ENCODE data around the gene RANBP3L.
A peak's percentile ranks its signal among the peaks of the same experiment; 100 is the strongest.

RANBP3L gene

GRCh38 chr5:36241631-36242533 lies 59.8 kb downstream of the RANBP3L start, which contains the start of gene NADK2:
TSS of gene NADK2 (minus strand) at chr5:36241925. CDS start at chr5:36241798, 127 bp downstream.
- Histone ChIP-seq H3K9ac (peak within 1 kb of the TSS; percentile 89 to 100 (median 97)), H3K9me3 (replicated peaks in 1 of 11) (no peaks in the 10 kb centered on the region; a peak in 2 of 22 replicates), H3K27me3 (no peaks in the 10 kb centered on the region), H3K4me2 (peak within 1 kb of the TSS; percentile 80 to 98 (median 90)), H3K4me3 (peak within 1 kb of the TSS; percentile 76 to 93 (median 89)), H3K36me3 (peaks cover 0 to 6% (median 0%) of the 10 kb centered on the region in 11 experiments; a peak in 3 of 22 replicates), H3K4me1 (peaks cover 43 to 49% (median 46%) of the 10 kb centered on the region in 10 experiments), H3K27ac (peak within 1 kb of the TSS; percentile 78 to 99 (median 98)), H4K20me1 (peaks cover 0 to 41% (median 21%) of the 10 kb centered on the region in 11 experiments; a peak in 8 of 22 replicates)
- TF ChIP-seq Cebpa-rat (IDR thresholded peaks at IDR 0.05): peak in 2 of 11 experiments; percentile 17 to 36; a peak in 3 of 22 replicates

GRCh38 chr5:36240779-36241630 lies 60.7 kb downstream of the RANBP3L start:
- H3K36me3 ChIP-seq: peaks cover 0 to 8% (median 0%) of the 10 kb centered on the region in 11 experiments; a peak in 5 of 22 replicates
- peak overlapping the region; percentile 78 to 99 (median 98) for H3K27ac ChIP-seq

GRCh38 chr5:36239370-36240293 lies 62.1 kb downstream of the RANBP3L start:
- Histone ChIP-seq H3K27ac (peak overlapping the region in 8 of 11 experiments; percentile 97 to 99 (median 98); a peak in 16 of 22 replicates), H3K27me3 (no peaks in the 10 kb centered on the region), H3K4me3 (peak overlapping the region; percentile 76 to 93 (median 89); a peak in 18 of 20 replicates), H4K20me1 (peaks cover 0 to 57% (median 25%) of the 10 kb centered on the region in 11 experiments; a peak in 9 of 22 replicates), H3K9ac (peak overlapping the region; percentile 89 to 100 (median 97); a peak in 21 of 22 replicates), H3K36me3 (peaks cover 0 to 19% (median 6%) of the 10 kb centered on the region in 11 experiments; a peak in 10 of 22 replicates), H3K4me2 (peak overlapping the region; percentile 73 to 96 (median 87)), H3K9me3 (replicated peaks in 1 of 11) (peaks cover 0 to 2% (median 0%) of the 10 kb centered on the region in 11 experiments; a peak in 2 of 22 replicates), H3K4me1 (peaks cover 51 to 57% (median 54%) of the 10 kb centered on the region in 10 experiments)
- TF ChIP-seq Cebpa-rat (IDR thresholded peaks at IDR 0.05): no peak

More at GRCh38 chr5:36240779-36241630, 60.7 kb downstream of the RANBP3L start:
- Histone ChIP-seq H3K4me2 (peak overlapping the region; percentile 73 to 96 (median 87)), H3K4me1 (peaks cover 51 to 57% (median 54%) of the 10 kb centered on the region in 10 experiments), H3K9me3 (replicated peaks in 1 of 11) (no peaks in the 10 kb centered on the region; a peak in 2 of 22 replicates), H3K9ac (peak overlapping the region; percentile 89 to 100 (median 97)), H3K27me3 (no peaks in the 10 kb centered on the region), H3K4me3 (peak overlapping the region; percentile 76 to 93 (median 89)), H4K20me1 (peaks cover 0 to 49% (median 25%) of the 10 kb centered on the region in 11 experiments; a peak in 9 of 22 replicates)
- no peak for TF ChIP-seq Cebpa-rat (IDR thresholded peaks at IDR 0.05)

- H3K4me1 ChIP-seq: peaks cover 51 to 57% (median 54%) of the 10 kb centered on the region in 10 experiments
- peak overlapping the region in 7 of 10 experiments; percentile 76 to 92 (median 89); a peak in 12 of 20 replicates for H3K4me3 ChIP-seq
- H3K27ac ChIP-seq: peak overlapping the region in 1 of 11 experiments; percentile 98; a peak in 1 of 22 replicates
- no peak for TF ChIP-seq Cebpa-rat (IDR thresholded peaks at IDR 0.05)
- peaks cover 0 to 28% (median 12%) of the 10 kb centered on the region in 11 experiments; a peak in 10 of 22 replicates for H3K36me3 ChIP-seq
- no peaks in the 10 kb centered on the region for H3K27me3 ChIP-seq
- H4K20me1 ChIP-seq: peaks cover 0 to 57% (median 25%) of the 10 kb centered on the region in 11 experiments; a peak in 9 of 22 replicates
- peaks cover 0 to 4% (median 0%) of the 10 kb centered on the region in 11 experiments; a peak in 2 of 22 replicates for H3K9me3 ChIP-seq (replicated peaks in 1 of 11)
- peak overlapping the region; percentile 73 to 96 (median 87); a peak in 19 of 22 replicates for H3K4me2 ChIP-seq
- H3K9ac ChIP-seq: peak overlapping the region in 2 of 11 experiments; percentile 99; a peak in 1 of 22 replicates
These were observed 63.0 kb downstream of the RANBP3L start for GRCh38 chr5:36238502-36239295.

GRCh38 chr5:36237751-36238150 lies 64.0 kb downstream of the RANBP3L start:
- Histone ChIP-seq H3K4me1 (peaks cover 47 to 52% (median 49%) of the 10 kb centered on the region in 10 experiments), H3K27ac (no peak overlapping the region), H3K36me3 (peaks cover 0 to 37% (median 19%) of the 10 kb centered on the region in 11 experiments; a peak in 13 of 22 replicates), H3K27me3 (no peaks in the 10 kb centered on the region), H3K4me2 (peak overlapping the region; percentile 20 to 96 (median 87); a peak in 18 of 22 replicates), H3K9me3 (replicated peaks in 1 of 11) (peaks cover 0 to 4% (median 0%) of the 10 kb centered on the region in 11 experiments; a peak in 2 of 22 replicates), H3K9ac (no peak overlapping the region), H4K20me1 (peaks cover 0 to 63% (median 25%) of the 10 kb centered on the region in 11 experiments; a peak in 9 of 22 replicates), H3K4me3 (no peak overlapping the region; a peak in 1 of 20 replicates)
- no peak for TF ChIP-seq Cebpa-rat (IDR thresholded peaks at IDR 0.05)

GRCh38 chr5:36236801-36237200 lies 64.9 kb downstream of the RANBP3L start:
- Histone ChIP-seq H3K4me1 (peaks cover 41 to 47% (median 45%) of the 10 kb centered on the region in 10 experiments), H3K9ac (no peak overlapping the region), H3K4me3 (no peak overlapping the region), H4K20me1 (peaks cover 0 to 72% (median 25%) of the 10 kb centered on the region in 11 experiments; a peak in 10 of 22 replicates), H3K36me3 (peaks cover 0 to 43% (median 20%) of the 10 kb centered on the region in 11 experiments; a peak in 13 of 22 replicates), H3K9me3 (replicated peaks in 1 of 11) (0 out of 22 replicates have a peak, but pooled peaks cover 0 to 4% (median 0%) of the 10 kb centered on the region in 11 experiments), H3K4me2 (peak overlapping the region; percentile 10 to 96 (median 73); a peak in 19 of 22 replicates), H3K27me3 (no peaks in the 10 kb centered on the region), H3K27ac (no peak overlapping the region)
- no peak for TF ChIP-seq Cebpa-rat (IDR thresholded peaks at IDR 0.05)

Measured in BLaER1 treated with 17β-estradiol and CSF1 and Interleukin-3, amounts not matched to agents 10 nM and 100 nM (cell line).